HG03045 (cell line): Measurements from ENCODE around the gene LTK.

Source experiments
- ATAC-seq: cut with Tn5 transposase; IDR thresholded peaks from one replicate; pipeline ENCODE4 v1.9.1; 2021; ENCODE audit warnings: mild to moderate bottlenecking, moderate library complexity; ENCODE audit not compliant: unreplicated experiment

LTK gene

GRCh38 chr15:41513506-41514227 lies at the start of gene LTK:
TSS of gene LTK (minus strand) at chr15:41513827. CDS start at chr15:41513709, 118 bp downstream.
- ATAC-seq, result no peak

- ATAC-seq, result no peak
These were observed 49.2 kb upstream of the LTK start for GRCh38 chr15:41562784-41563198.

GRCh38 chr15:41562244-41562643 lies 48.6 kb upstream of the LTK start:
- no peak for ATAC-seq

- ATAC-seq, result no peak
These were observed 48.1 kb upstream of the LTK start for GRCh38 chr15:41561777-41562145.

GRCh38 chr15:41561104-41561776 lies 47.6 kb upstream of the LTK start:
- ATAC-seq, result no peak

- ATAC-seq, result no peak
These were observed 46.9 kb upstream of the LTK start for GRCh38 chr15:41560572-41560874.

GRCh38 chr15:41559239-41559782 lies 45.7 kb upstream of the LTK start:
- no peak for ATAC-seq

GRCh38 chr15:41558400-41559238 lies 45.0 kb upstream of the LTK start, which contains the start of gene TYRO3:
TSS of gene TYRO3 (plus strand) at chr15:41559212. CDS start at chr15:41559258, 46 bp downstream.
- peak; percentile 35 for ATAC-seq

GRCh38 chr15:41557673-41558399 lies 44.2 kb upstream of the LTK start:
- ATAC-seq, result no peak

GRCh38 chr15:41556677-41557076 lies 43.0 kb upstream of the LTK start:
- ATAC-seq, result no peak

GRCh38 chr15:41554915-41555314 lies 41.3 kb upstream of the LTK start:
- no peak for ATAC-seq

GRCh38 chr15:41554343-41554742 lies 40.7 kb upstream of the LTK start:
- no peak for ATAC-seq

- no peak for ATAC-seq
These were observed 40.1 kb upstream of the LTK start for GRCh38 chr15:41553731-41554130.

- no peak for ATAC-seq
These were observed 36.6 kb upstream of the LTK start for GRCh38 chr15:41550066-41550775.

GRCh38 chr15:41546851-41547786 lies 33.5 kb upstream of the LTK start:
- no peak for ATAC-seq

- ATAC-seq, result no peak
These were observed 31.6 kb upstream of the LTK start for GRCh38 chr15:41545218-41545617.

- no peak for ATAC-seq
These were observed 31.0 kb upstream of the LTK start for GRCh38 chr15:41544650-41545015.

- ATAC-seq, result no peak
These were observed 29.9 kb upstream of the LTK start for GRCh38 chr15:41543521-41543870.

GRCh38 chr15:41536866-41537265 lies 23.2 kb upstream of the LTK start:
- no peak for ATAC-seq
